ENCODE measurements around the gene CDH23. TPM values are rescaled to one million over a fixed set of nuclear protein-coding genes. Genes with fewer than 3 reads are reported as not detected.
A peak's percentile ranks its signal among the peaks of the same experiment; 100 is the strongest.

The CDH23 gene
- total and polyA plus RNA-seq, 9 of the 15 experiments (the other 6 are each of a cell fraction or from before 2014, with no cell fraction given) = 0.18 to 1.2 (median 0.47) TPM

GRCh38 chr10:71569775-71570588 lies 173.3 kb downstream of the CDH23 start (continued):
- TF ChIP-seq ATF2 (CRISPR knock-in tag; IDR thresholded peaks at IDR 0.05) (no peak), POLR2A (conservative IDR thresholded peaks at IDR 0.05) (no peak), TEAD2 (tag; IDR thresholded peaks at IDR 0.05) (no peak), ZNF584 (CRISPR knock-in tag; IDR thresholded peaks at IDR 0.05; ENCODE audit: low read depth) (no peak), ZNF668 (CRISPR knock-in tag; IDR thresholded peaks at IDR 0.05) (no peak), BRF1 (IDR thresholded peaks at IDR 0.05; ENCODE audit: borderline replicate concordance, extremely low read depth, insufficient read length) (no peak), FOXA1 (IDR thresholded peaks at IDR 0.05; ENCODE audit: borderline replicate concordance) (no peak), ADNP (tag; IDR thresholded peaks at IDR 0.05) (no peak), CBFB (CRISPR knock-in tag; IDR thresholded peaks at IDR 0.05) (no peak), POLR2G (IDR thresholded peaks at IDR 0.05; ENCODE audit: low read depth, low read length) (no peak), C11orf30 (IDR thresholded peaks at IDR 0.05; ENCODE audit: low read depth) (no peak), MAFK (IDR thresholded peaks at IDR 0.05; ENCODE audit: low read length) (no peak), ZNF121 (CRISPR knock-in tag; conservative IDR thresholded peaks at IDR 0.05) (peak; percentile 97), NUFIP1 (IDR thresholded peaks at IDR 0.05; ENCODE audit: partially characterized antibody) (no peak)
- TF ChIP-seq, protein P1, sequence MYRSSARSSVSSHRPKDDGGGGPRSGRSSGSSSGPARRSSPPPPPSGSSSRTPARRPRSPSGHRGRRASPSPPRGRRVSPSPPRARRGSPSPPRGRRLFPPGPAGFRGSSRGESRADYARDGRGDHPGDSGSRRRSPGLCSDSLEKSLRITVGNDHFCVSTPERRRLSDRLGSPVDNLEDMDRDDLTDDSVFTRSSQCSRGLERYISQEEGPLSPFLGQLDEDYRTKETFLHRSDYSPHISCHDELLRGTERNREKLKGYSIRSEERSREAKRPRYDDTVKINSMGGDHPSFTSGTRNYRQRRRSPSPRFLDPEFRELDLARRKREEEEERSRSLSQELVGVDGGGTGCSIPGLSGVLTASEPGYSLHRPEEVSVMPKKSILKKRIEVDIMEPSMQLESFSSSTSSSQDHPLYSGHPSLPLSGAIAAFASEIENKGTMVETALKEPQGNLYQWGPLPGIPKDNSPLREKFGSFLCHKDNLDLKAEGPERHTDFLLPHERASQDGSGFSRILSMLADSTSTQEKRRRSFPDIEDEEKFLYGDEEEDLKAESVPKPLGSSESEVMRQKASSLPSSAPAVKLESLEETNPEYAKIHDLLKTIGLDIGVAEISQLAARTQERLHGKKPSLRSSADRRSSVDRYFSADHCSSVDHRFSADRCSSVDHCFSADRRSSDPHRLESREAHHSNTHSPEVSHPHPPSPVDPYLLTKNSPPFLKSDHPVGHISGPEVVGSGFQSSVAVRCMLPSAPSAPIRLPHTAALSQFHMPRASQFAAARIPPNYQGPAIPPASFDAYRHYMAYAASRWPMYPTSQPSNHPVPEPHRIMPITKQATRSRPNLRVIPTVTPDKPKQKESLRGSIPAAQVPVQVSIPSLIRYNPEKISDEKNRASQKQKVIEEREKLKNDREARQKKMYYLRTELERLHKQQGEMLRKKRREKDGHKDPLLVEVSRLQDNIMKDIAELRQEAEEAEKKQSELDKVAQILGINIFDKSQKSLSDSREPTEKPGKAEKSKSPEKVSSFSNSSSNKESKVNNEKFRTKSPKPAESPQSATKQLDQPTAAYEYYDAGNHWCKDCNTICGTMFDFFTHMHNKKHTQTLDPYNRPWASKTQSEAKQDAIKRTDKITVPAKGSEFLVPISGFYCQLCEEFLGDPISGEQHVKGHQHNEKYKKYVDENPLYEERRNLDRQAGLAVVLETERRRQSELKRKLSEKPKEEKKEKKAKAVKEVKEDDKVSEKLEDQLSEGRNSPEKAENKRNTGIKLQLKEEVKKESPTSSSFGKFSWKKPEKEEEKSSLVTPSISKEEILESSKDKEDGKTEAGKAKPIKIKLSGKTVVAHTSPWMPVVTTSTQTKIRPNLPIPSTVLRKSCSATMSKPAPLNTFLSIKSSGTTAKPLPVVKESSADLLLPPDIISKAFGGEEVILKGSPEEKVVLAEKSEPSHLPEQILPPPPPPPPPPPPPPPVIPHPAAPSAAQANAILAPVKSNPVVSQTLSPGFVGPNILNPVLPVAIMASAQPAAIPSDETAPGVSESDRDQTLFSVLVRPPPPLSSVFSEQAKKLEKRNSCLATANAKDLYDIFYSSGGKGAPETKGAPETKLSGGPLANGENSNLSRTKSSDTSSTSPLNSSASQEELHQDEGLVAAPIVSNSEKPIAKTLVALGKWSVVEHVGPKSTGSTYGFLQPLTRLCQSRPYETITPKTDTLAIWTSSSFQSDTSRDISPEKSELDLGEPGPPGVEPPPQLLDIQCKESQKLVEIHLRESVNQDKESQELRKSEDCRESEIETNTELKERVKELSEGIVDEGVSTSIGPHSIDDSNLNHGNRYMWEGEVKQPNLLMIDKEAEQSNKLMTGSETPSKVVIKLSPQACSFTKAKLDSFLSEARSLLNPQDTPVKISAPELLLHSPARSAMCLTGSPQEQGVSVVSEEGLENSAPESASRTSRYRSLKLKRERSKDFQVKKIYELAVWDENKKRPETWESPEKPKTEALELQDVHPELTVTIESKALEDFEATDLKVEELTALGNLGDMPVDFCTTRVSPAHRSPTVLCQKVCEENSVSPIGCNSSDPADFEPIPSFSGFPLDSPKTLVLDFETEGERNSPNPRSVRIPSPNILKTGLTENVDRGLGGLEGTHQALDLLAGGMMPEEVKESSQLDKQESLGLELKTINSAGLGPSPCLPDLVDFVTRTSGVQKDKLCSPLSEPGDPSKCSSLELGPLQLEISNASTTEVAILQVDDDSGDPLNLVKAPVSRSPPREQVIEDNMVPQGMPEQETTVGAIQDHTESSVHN (IDR thresholded peaks at IDR 0.05; ENCODE audit: borderline replicate concordance in 1 of 2, low read depth in 1 of 2) = no peak
- TF ChIP-seq, protein P2, sequence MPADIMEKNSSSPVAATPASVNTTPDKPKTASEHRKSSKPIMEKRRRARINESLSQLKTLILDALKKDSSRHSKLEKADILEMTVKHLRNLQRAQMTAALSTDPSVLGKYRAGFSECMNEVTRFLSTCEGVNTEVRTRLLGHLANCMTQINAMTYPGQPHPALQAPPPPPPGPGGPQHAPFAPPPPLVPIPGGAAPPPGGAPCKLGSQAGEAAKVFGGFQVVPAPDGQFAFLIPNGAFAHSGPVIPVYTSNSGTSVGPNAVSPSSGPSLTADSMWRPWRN (IDR thresholded peaks at IDR 0.05; ENCODE audit: low read depth) = no peak
- TF ChIP-seq, protein P3, sequence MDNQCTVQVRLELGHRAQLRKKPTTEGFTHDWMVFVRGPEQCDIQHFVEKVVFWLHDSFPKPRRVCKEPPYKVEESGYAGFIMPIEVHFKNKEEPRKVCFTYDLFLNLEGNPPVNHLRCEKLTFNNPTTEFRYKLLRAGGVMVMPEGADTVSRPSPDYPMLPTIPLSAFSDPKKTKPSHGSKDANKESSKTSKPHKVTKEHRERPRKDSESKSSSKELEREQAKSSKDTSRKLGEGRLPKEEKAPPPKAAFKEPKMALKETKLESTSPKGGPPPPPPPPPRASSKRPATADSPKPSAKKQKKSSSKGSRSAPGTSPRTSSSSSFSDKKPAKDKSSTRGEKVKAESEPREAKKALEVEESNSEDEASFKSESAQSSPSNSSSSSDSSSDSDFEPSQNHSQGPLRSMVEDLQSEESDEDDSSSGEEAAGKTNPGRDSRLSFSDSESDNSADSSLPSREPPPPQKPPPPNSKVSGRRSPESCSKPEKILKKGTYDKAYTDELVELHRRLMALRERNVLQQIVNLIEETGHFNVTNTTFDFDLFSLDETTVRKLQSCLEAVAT (IDR thresholded peaks at IDR 0.05) = no peak
